ENCODE results near the gene GALE. TPM values are rescaled to one million over a fixed set of nuclear protein-coding genes. Genes with fewer than 3 reads are reported as not detected.
A peak's percentile ranks its signal among the peaks of the same experiment; 100 is the strongest.
"Not testable (repeated sequence)": the region's sequence is repeated elsewhere in the genome, so short reads cannot be mapped to it uniquely, and the experiment has no call there.

The GALE gene
- total RNA-seq (10 to 100 TPM in 4 of 5 experiments, 1 to 10 TPM in 1; 8.1 to 21.4 (median 12.7) TPM), polyA plus RNA-seq (10 to 100 TPM in 1 of 2 donors, 1 to 10 TPM in 1; 8.5 to 11.5 TPM), total RNA-seq (7.3 reads per million, percentile 30 among the genes with 10 or more reads in this experiment)

DNA sequence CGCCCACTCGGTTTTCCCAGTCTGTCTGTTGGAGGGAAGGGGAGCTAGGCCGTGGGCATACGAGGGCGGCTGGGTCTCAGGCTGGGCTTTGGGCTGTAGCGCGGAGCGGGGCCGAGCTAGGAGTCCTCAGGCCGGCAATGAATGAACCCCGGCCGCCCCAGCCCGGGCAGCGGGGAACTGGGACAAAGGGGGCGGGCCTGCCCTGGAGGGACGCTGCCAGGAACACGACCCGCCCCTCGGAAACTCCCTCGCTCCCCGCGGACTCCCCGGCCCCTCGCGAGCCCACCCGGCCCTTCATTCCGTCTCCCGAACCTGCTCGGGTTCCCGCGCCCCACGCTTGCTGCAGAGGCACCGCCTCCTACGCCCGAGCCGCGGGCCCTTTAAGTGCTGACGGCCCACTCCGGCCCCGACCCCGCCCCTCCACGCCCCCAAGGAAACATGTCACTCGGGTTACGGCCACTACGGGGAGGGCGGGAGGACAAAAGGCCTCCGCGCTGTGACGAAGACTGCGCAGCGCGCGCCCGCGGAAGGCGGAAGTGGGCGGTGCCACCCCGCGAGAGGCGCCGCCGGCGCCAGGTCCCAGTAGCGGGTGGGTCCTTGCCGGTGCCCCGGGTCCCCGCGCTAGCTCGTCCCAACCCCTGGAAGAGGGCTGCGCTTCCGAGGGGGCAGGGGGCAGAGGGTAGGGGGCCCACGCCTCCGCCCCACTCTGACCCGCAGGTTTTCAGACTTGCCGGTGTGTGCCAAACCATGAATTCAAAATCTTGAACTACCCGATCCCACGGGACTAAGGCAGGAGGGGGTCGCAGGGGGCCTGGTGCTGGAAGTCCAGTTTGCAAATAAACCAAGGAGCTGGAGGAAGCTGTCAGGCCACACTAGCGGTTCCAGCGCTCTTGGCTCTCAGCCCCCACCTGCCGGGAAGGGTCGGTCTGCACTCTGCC is at the start of gene GALE:
Gene GALE (minus strand): TSS at position 355 of the 938 bp plus-strand sequence. CDS start 1,747 bp downstream, outside the sequence.
- intact Hi-C loops (cut with micrococcal nuclease) = loop anchor here (1.0 to 2.0 kb wide), 12 partner anchors 9 to 432 kb away; partner anchors contain the start of genes ELOA (in 2 of the 2), LYPLA2 (in 2 of the 2), PITHD1 (in 2 of the 2) and PNRC2 (in 2 of the 2)
- H3K9me3 Mint-ChIP-seq = no peaks in the 10 kb centered on the region
- ChIA-PET CTCF (interaction anchor here (0.9 to 2.6 kb wide), 3 partner anchors 9 to 29 kb away, joined by 3 to 9 read pairs (median 3); partner anchors contain the start of gene LYPLA2), POLR2A (interaction anchor here (0.6 to 7.3 kb wide), 14 partner anchors 9 to 1427 kb away, joined by 3 to 53 read pairs (median 6); partner anchors contain the start of genes ELOA, HMGCL, LYPLA2 and PITHD1)
- H3K27me3 Mint-ChIP-seq = no peaks in the 10 kb centered on the region
- Histone ChIP-seq H3K36me3 (ENCODE audit: control insufficient read depth in 2 of 3, insufficient read depth in 3 of 3, low read length in 3 of 3) (peaks cover 0 to 20% (median 0%) of the 10 kb centered on the region in 3 experiments), H3K27me3 (ENCODE audit: control insufficient read depth in 2 of 2, insufficient read depth in 2 of 2, low read length in 2 of 2) (no peaks in the 10 kb centered on the region), H3K4me3 (ENCODE audit: low read length) (peak within 1 kb of the TSS; percentile 84), H3K9me3 (ENCODE audit: control insufficient read depth in 2 of 3, low read length in 3 of 3) (no peaks in the 10 kb centered on the region), H3K27ac (ENCODE audit: low read depth, low read length) (peak within 1 kb of the TSS; percentile 91), H3K4me1 (ENCODE audit: control insufficient read depth in 2 of 2, insufficient read depth in 2 of 2, low read length in 2 of 2) (peaks cover 7 to 15% of the 10 kb centered on the region in 2 donors)
- ATAC-seq (peak; percentile 97), DNase-seq (peak; percentile 87 to 96 (median 94))
- H3K4me3 Mint-ChIP-seq = peak within 1 kb of the TSS; percentile 79 to 94 (median 88)
- H3K4me1 Mint-ChIP-seq = peaks cover 6 to 25% (median 15%) of the 10 kb centered on the region in 7 donors
- peak within 1 kb of the TSS; percentile 81 to 95 (median 92) for H3K27ac Mint-ChIP-seq
- H3K36me3 Mint-ChIP-seq = peaks cover 0 to 11% (median 0%) of the 10 kb centered on the region in 5 donors

DNA sequence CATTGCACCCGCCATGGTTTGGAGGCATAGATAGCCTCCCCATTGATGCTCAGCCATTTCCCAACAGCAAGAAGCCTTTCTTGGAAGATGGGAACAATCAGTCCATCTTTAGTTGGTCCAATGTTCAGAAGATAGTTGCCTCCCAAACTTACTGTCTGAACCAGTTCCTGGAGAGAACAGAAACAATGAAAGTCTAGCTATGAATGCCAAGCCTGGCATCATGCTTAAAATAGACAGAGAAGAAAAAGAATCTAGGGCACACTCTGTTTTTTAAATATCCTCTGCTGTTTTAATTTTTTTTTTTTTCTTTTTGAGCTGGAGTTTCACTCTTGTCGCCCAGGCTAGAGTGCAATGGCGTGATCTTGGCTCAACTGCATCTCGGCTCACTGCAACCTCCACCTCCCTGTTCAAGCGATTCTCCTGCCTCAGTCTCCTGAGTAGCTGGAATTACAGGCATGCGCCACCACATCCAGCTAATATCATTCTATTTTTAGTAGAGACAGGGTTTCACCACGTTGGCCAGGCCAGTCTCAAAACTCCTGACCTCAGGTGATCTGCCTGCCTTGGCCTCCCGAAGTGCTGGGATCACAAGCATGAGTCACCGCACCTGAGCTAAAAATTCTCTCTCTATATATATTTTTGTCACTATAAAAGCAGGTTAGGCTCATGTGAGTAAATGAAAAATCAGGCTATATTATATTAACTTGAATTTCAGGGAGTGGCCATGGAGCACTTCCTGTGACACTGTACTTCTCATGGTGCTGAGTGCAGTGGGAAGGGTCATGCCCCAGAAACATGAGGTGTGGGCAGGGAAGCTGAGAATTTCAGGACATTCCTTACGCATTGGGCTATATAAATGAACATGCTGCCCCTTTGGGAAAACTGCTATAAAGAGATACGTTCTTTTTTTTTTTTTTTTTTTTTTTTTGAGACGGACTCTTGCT is 48.4 kb upstream of the GALE start:
- Histone ChIP-seq H3K9me3 (ENCODE audit: control insufficient read depth in 2 of 3, low read length in 3 of 3) (no peaks in the 10 kb centered on the region), H3K4me1 (ENCODE audit: control insufficient read depth in 2 of 2, insufficient read depth in 2 of 2, low read length in 2 of 2) (no peaks in the 10 kb centered on the region), H3K4me3 (ENCODE audit: low read length) (no peak overlapping the region), H3K36me3 (ENCODE audit: control insufficient read depth in 2 of 3, insufficient read depth in 3 of 3, low read length in 3 of 3) (peaks cover 0 to 34% (median 4%) of the 10 kb centered on the region in 3 experiments), H3K27ac (ENCODE audit: low read depth, low read length) (no peak overlapping the region), H3K27me3 (ENCODE audit: control insufficient read depth in 2 of 2, insufficient read depth in 2 of 2, low read length in 2 of 2) (no peaks in the 10 kb centered on the region)
- Mint-ChIP-seq H3K36me3 (peaks cover 23 to 40% (median 32%) of the 10 kb centered on the region in 5 donors), H3K4me1 (peaks cover 0 to 2% (median 0%) of the 10 kb centered on the region in 7 donors), H3K27ac (no peak overlapping the region), H3K9me3 (peaks cover 0 to 16% (median 1%) of the 10 kb centered on the region in 11 donors), H3K27me3 (no peaks in the 10 kb centered on the region), H3K4me3 (no peak overlapping the region)
- no peak for ATAC-seq
- DNase-seq = no peak
- ChIA-PET POLR2A (interaction anchor here (0.6 kb wide), 1 partner anchor 23 kb away, joined by 3 read pairs; no protein-coding TSS in a partner anchor), CTCF (interaction anchor here (0.6 kb wide), 1 partner anchor 74 kb away, joined by 5 read pairs; no protein-coding TSS in a partner anchor)
- intact Hi-C loops (cut with micrococcal nuclease) = no loop called here

DNA sequence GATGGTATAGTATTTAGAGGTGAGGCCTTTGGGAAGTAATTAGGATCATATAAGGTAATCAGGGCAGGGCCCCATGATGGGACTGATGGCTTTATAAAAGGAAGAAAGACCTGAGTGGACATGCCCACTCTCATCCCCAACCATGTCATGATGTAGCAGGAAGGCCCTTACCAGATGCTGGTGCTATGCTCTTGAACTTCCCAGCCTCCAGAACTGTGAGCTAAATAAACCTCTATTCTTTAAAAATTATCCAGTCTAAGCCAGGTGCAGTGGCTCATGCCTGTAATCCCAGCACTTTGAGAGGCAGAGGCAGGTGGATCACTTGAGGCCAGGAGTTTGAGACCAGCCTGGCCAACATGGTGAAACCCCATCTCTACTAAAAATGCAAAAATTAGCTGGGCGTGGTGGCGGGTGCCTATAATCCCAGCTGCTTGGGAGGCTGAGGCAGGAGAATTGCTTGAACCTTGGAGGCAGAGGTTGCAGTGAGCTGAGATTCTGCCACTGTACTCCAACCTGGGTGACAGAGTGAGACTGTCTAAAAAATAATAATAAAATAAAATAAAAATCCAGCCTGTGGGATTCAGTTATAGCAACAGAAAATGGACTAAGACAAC is 47.0 kb upstream of the GALE start:
- ATAC-seq; CTCF ChIA-PET; H3K27ac Mint-ChIP-seq; H3K27me3 Mint-ChIP-seq; H3K27me3 ChIP-seq (ENCODE audit: control insufficient read depth in 2 of 2, insufficient read depth in 2 of 2, low read length in 2 of 2); DNase-seq; H3K4me1 ChIP-seq (ENCODE audit: control insufficient read depth in 2 of 2, insufficient read depth in 2 of 2, low read length in 2 of 2); H3K4me3 ChIP-seq (ENCODE audit: low read length); H3K27ac ChIP-seq (ENCODE audit: low read depth, low read length); intact Hi-C loops (cut with micrococcal nuclease); POLR2A ChIA-PET; H3K9me3 ChIP-seq (ENCODE audit: control insufficient read depth in 2 of 3, low read length in 3 of 3); H3K4me1 Mint-ChIP-seq; H3K4me3 Mint-ChIP-seq: not testable (repeated sequence)
- H3K36me3 Mint-ChIP-seq = peaks cover 23 to 40% (median 32%) of the 10 kb centered on the region in 5 donors
- peaks cover 0 to 16% (median 1%) of the 10 kb centered on the region in 11 donors for H3K9me3 Mint-ChIP-seq
- H3K36me3 ChIP-seq (ENCODE audit: control insufficient read depth in 2 of 3, insufficient read depth in 3 of 3, low read length in 3 of 3) = peaks cover 0 to 34% (median 4%) of the 10 kb centered on the region in 3 experiments

DNA sequence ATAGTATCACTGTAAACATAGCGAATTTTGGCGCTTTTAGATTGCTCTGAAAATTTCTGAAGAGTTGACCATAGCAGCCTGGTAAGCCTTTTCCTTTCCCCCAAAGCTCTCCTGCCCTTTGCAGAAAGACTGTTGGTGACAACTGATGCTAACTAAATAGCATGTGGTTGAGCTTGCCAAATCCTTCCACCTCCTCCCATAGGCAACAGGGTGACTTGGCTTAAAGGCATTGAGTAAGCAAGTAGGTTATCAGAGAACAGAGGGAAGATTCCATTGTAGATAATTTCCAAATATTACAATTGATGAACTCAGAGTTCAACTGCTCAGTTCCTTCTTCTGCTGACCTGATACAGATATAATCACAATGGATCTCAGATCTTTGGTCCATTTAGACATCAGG is 44.6 kb upstream of the GALE start:
- ATAC-seq = no peak

DNA sequence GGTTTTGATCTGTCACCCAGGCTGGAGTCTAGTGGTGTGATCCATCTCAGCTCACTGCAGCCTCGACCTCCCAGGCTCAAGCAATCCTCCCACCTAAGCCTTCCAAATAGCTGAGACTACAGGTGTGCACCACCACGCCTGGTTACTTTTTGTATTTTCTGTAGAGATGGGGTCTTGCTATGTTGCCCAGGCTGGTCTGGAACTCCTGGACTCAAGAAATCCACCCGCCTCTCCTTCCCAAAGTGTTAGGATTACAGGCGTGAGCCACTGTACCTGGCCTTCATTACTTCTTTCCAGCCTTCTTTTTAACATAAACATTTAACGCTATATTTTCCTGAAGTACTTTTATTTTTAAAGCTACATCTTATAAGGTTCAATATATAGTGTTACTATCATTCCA is 43.1 kb upstream of the GALE start:
- intact Hi-C loops (cut with micrococcal nuclease) = loop anchor here in 1 of 2 donors (1.0 kb wide), 1 partner anchor 23 kb away; no protein-coding TSS in a partner anchor
- Histone ChIP-seq H3K4me3 (ENCODE audit: low read length) (no peak overlapping the region), H3K27ac (ENCODE audit: low read depth, low read length) (no peak overlapping the region), H3K4me1 (ENCODE audit: control insufficient read depth in 2 of 2, insufficient read depth in 2 of 2, low read length in 2 of 2) (no peaks in the 10 kb centered on the region), H3K9me3 (ENCODE audit: control insufficient read depth in 2 of 3, low read length in 3 of 3) (no peaks in the 10 kb centered on the region), H3K27me3 (ENCODE audit: control insufficient read depth in 2 of 2, insufficient read depth in 2 of 2, low read length in 2 of 2) (no peaks in the 10 kb centered on the region), H3K36me3 (ENCODE audit: control insufficient read depth in 2 of 3, insufficient read depth in 3 of 3, low read length in 3 of 3) (peaks cover 0 to 31% (median 2%) of the 10 kb centered on the region in 3 experiments)
- H3K4me1 Mint-ChIP-seq = peaks cover 0 to under 1% (median under 1%) of the 10 kb centered on the region in 7 donors
- no peak for ATAC-seq
- peaks cover 0 to 16% (median 1%) of the 10 kb centered on the region in 11 donors for H3K9me3 Mint-ChIP-seq
- no peak overlapping the region for H3K27ac Mint-ChIP-seq
- ChIA-PET POLR2A (no interaction called here), CTCF (interaction anchor here (0.7 kb wide), 1 partner anchor 106 kb away, joined by 5 read pairs; no protein-coding TSS in a partner anchor)
- peaks cover 22 to 31% (median 27%) of the 10 kb centered on the region in 5 donors for H3K36me3 Mint-ChIP-seq
- H3K4me3 Mint-ChIP-seq = no peak overlapping the region
- H3K27me3 Mint-ChIP-seq = peaks cover 0 to 20% (median 0%) of the 10 kb centered on the region in 5 donors
- no peak for DNase-seq

More for the DNA sequence above, 44.6 kb upstream of the GALE start:
- Histone ChIP-seq H3K27ac (ENCODE audit: low read depth, low read length) (no peak overlapping the region), H3K4me1 (ENCODE audit: control insufficient read depth in 2 of 2, insufficient read depth in 2 of 2, low read length in 2 of 2) (no peaks in the 10 kb centered on the region), H3K36me3 (ENCODE audit: control insufficient read depth in 2 of 3, insufficient read depth in 3 of 3, low read length in 3 of 3) (peaks cover 0 to 34% (median 4%) of the 10 kb centered on the region in 3 experiments), H3K27me3 (ENCODE audit: control insufficient read depth in 2 of 2, insufficient read depth in 2 of 2, low read length in 2 of 2) (no peaks in the 10 kb centered on the region), H3K9me3 (ENCODE audit: control insufficient read depth in 2 of 3, low read length in 3 of 3) (no peaks in the 10 kb centered on the region), H3K4me3 (ENCODE audit: low read length) (no peak overlapping the region)
- peaks cover 0 to 16% (median 1%) of the 10 kb centered on the region in 11 donors for H3K9me3 Mint-ChIP-seq
- CTCF ChIA-PET = interaction anchor here (0.7 kb wide), 1 partner anchor 72 kb away, joined by 5 read pairs; no protein-coding TSS in a partner anchor
- POLR2A ChIA-PET = no interaction called here
- H3K27ac Mint-ChIP-seq = peak overlapping the region in 1 of 9 donors; percentile 12
- H3K27me3 Mint-ChIP-seq = peaks cover 0 to 20% (median 0%) of the 10 kb centered on the region in 5 donors
- H3K4me3 Mint-ChIP-seq = no peak overlapping the region
- DNase-seq = no peak
- peaks cover 23 to 37% (median 32%) of the 10 kb centered on the region in 5 donors for H3K36me3 Mint-ChIP-seq
- H3K4me1 Mint-ChIP-seq = no peaks in the 10 kb centered on the region
- intact Hi-C loops (cut with micrococcal nuclease) = no loop called here

Data from naive thymus-derived CD4-positive, alpha-beta T cell (primary cell).